ENCODE data around the gene SLC35G3. TPM values are rescaled to one million over a fixed set of nuclear protein-coding genes. Genes with fewer than 3 reads are reported as not detected.
"Not testable (repeated sequence)": the region's sequence is repeated elsewhere in the genome, so short reads cannot be mapped to it uniquely, and the experiment has no call there.

The SLC35G3 gene
- total RNA-seq, 2 experiments from 2014 or later: not detected

DNA sequence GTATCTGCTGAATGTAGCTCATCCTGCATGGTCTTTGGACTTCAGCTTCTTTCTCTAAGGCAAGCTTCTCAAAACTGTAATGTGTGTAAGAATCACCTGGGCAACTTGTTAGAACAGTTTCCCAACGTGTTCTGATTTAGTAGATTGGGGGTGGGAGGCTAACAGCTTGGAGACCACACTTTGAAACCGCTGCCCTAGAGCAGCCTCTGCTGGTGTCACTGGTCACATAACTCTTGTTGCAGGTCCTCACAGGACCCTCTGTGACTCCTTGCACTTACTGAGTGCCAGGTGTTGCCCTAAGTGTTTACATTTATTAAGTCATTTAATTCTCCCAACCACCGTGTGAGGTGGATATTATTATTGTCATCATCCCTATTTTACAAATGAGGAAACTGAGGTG, 9.9 kb downstream of the SLC35G3 start:
- TF ChIP-seq, protein P1, sequence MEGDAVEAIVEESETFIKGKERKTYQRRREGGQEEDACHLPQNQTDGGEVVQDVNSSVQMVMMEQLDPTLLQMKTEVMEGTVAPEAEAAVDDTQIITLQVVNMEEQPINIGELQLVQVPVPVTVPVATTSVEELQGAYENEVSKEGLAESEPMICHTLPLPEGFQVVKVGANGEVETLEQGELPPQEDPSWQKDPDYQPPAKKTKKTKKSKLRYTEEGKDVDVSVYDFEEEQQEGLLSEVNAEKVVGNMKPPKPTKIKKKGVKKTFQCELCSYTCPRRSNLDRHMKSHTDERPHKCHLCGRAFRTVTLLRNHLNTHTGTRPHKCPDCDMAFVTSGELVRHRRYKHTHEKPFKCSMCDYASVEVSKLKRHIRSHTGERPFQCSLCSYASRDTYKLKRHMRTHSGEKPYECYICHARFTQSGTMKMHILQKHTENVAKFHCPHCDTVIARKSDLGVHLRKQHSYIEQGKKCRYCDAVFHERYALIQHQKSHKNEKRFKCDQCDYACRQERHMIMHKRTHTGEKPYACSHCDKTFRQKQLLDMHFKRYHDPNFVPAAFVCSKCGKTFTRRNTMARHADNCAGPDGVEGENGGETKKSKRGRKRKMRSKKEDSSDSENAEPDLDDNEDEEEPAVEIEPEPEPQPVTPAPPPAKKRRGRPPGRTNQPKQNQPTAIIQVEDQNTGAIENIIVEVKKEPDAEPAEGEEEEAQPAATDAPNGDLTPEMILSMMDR (IDR thresholded peaks at IDR 0.05): no peak
- Mint-ChIP-seq H3K9me3 (no peaks in the 10 kb centered on the region), H3K36me3 (ENCODE audit: low read depth) (no peaks in the 10 kb centered on the region), H3K4me3 (no peak overlapping the region), H3K27me3 (no peaks in the 10 kb centered on the region), H3K4me1 (ENCODE audit: low read depth) (peaks cover 88% of the 10 kb centered on the region), H3K27ac (no peak overlapping the region)
- Histone ChIP-seq H3K36me3 (ENCODE audit: insufficient read depth, low read length) (no peaks in the 10 kb centered on the region), H3K9me3 (ENCODE audit: control insufficient read depth in 1 of 2, insufficient read depth in 1 of 2, low read length in 2 of 2) (no peaks in the 10 kb centered on the region), H3K27me3 (ENCODE audit: control insufficient read depth in 1 of 2, insufficient read depth in 2 of 2, low read length in 2 of 2) (no peaks in the 10 kb centered on the region), H3K4me3 (ENCODE audit: low read length) (no peak overlapping the region), H3K27ac (ENCODE audit: low read depth in 1 of 2, low read length in 2 of 2) (no peak overlapping the region), H3K4me1 (ENCODE audit: insufficient read depth, low read length) (peaks cover 37% of the 10 kb centered on the region)
- CTCF ChIA-PET: interaction anchor here (0.6 kb wide), 1 partner anchor 13 kb away, joined by 3 read pairs; no protein-coding TSS in a partner anchor
- intact Hi-C loops (cut with DNase I, micrococcal nuclease): no loop called here
- DNase-seq (no peak), ATAC-seq (ENCODE audit: poor library complexity) (no peak)
- POLR2A ChIA-PET: interaction anchor here (1.1 to 1.5 kb wide), 3 partner anchors 12 to 59 kb away, joined by 3 to 8 read pairs (median 6); partner anchors contain the start of gene SLFN5

DNA sequence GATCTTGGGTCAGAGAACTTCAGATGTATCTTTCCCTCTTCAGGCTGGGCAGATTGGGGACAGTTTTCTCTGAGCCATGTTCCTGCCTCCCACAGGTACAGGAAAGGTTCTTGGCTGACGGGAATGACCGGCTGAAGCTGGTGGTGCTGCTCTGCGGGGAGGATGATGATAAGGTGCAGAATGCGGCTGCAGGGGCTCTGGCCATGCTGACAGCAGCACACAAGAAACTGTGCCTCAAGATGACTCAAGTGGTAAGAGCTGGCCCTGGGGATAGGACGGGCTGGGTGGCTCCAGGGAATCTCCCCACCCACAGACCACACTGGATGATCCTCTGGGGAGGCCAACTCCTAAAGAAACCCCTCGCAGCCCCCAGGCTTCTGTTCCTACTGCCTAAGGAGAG, 10.9 kb downstream of the SLC35G3 start:
- Histone ChIP-seq H3K4me1 (ENCODE audit: insufficient read depth, low read length) (peaks cover 33% of the 10 kb centered on the region), H3K4me3 (ENCODE audit: low read length) (no peak overlapping the region), H3K36me3 (ENCODE audit: insufficient read depth, low read length) (no peaks in the 10 kb centered on the region), H3K9me3 (ENCODE audit: control insufficient read depth in 1 of 2, insufficient read depth in 1 of 2, low read length in 2 of 2) (no peaks in the 10 kb centered on the region), H3K27ac (ENCODE audit: low read depth in 1 of 2, low read length in 2 of 2) (no peak overlapping the region), H3K27me3 (ENCODE audit: control insufficient read depth in 1 of 2, insufficient read depth in 2 of 2, low read length in 2 of 2) (no peaks in the 10 kb centered on the region)
- POLR2A ChIA-PET: interaction anchor here (1.1 to 1.5 kb wide), 4 partner anchors 13 to 60 kb away, joined by 3 to 8 read pairs (median 4); partner anchors contain the start of gene SLFN5
- Mint-ChIP-seq H3K27me3 (no peaks in the 10 kb centered on the region), H3K36me3 (ENCODE audit: low read depth) (no peaks in the 10 kb centered on the region), H3K4me1 (ENCODE audit: low read depth) (peaks cover 87% of the 10 kb centered on the region), H3K4me3 (no peak overlapping the region), H3K9me3 (no peaks in the 10 kb centered on the region), H3K27ac (no peak overlapping the region)
- DNase-seq: no peak
- no peak for ATAC-seq (ENCODE audit: poor library complexity)
- intact Hi-C loops (cut with DNase I, micrococcal nuclease): no loop called here
- TF ChIP-seq, protein P1 (IDR thresholded peaks at IDR 0.05): no peak
- CTCF ChIA-PET: no interaction called here

DNA sequence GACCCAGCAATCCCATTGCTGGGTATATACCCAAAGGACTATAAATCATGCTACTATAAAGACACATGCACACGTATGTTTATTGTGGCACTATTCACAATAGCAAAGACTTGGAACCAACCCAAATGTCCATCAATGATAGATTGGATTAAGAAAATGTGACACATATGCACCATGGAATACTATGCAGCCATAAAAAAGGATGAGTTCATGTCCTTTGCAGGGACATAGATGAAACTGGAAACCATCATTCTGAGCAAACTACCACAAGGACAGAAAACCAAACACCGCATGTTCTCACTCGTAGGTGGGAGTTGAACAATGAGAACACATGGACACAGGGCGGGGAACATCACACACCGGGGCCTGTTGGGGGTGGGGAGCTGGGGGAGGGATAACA, 14.8 kb downstream of the SLC35G3 start:
- H3K27ac ChIP-seq (ENCODE audit: low read depth in 1 of 2, low read length in 2 of 2); intact Hi-C loops (cut with DNase I, micrococcal nuclease); ATAC-seq (ENCODE audit: poor library complexity); H3K27me3 ChIP-seq (ENCODE audit: control insufficient read depth in 1 of 2, insufficient read depth in 2 of 2, low read length in 2 of 2); H3K9me3 ChIP-seq (ENCODE audit: control insufficient read depth in 1 of 2, insufficient read depth in 1 of 2, low read length in 2 of 2); H3K4me3 ChIP-seq (ENCODE audit: low read length); DNase-seq; H3K27me3 Mint-ChIP-seq; H3K4me3 Mint-ChIP-seq; H3K36me3 ChIP-seq (ENCODE audit: insufficient read depth, low read length); H3K36me3 Mint-ChIP-seq (ENCODE audit: low read depth); CTCF ChIA-PET; H3K9me3 Mint-ChIP-seq: not testable (repeated sequence)
- peaks cover 44% of the 10 kb centered on the region for H3K4me1 ChIP-seq (ENCODE audit: insufficient read depth, low read length)
- H3K4me1 Mint-ChIP-seq (ENCODE audit: low read depth): peaks cover 91% of the 10 kb centered on the region
- POLR2A ChIA-PET: interaction anchor here (1.9 to 5.6 kb wide), 3 partner anchors 34 to 63 kb away, joined by 7 to 56 read pairs (median 11); partner anchors contain the start of gene SLFN5
- H3K27ac Mint-ChIP-seq: peak overlapping the region; percentile 92

DNA sequence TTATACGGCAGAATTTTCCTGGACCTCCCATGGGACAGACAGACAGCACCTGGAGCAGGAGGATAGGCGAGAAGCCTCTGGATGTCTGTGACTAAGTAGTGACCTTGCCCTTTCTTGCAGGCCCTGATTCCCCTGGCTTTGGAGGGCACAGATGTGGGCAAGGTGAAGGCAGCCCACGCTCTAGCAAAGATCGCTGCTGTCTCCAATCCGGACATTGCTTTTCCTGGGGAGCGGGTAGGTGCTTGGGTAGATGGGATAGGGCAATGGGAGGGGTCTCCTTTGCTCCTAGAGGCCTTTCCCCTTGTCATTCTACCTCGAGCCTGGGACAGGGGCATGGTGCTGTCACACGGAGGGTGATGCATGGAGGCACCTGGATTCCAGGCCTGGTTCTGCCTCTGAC, 17.3 kb downstream of the SLC35G3 start:
- peaks cover 90% of the 10 kb centered on the region for H3K4me1 Mint-ChIP-seq (ENCODE audit: low read depth)
- no peak overlapping the region for H3K4me3 ChIP-seq (ENCODE audit: low read length)
- TF ChIP-seq, protein P1 (IDR thresholded peaks at IDR 0.05): no peak
- H3K27me3 ChIP-seq (ENCODE audit: control insufficient read depth in 1 of 2, insufficient read depth in 2 of 2, low read length in 2 of 2): no peaks in the 10 kb centered on the region
- no peaks in the 10 kb centered on the region for H3K36me3 ChIP-seq (ENCODE audit: insufficient read depth, low read length)
- peaks cover 9% of the 10 kb centered on the region for H3K36me3 Mint-ChIP-seq (ENCODE audit: low read depth)
- no peak for ATAC-seq (ENCODE audit: poor library complexity)
- ChIA-PET CTCF (no interaction called here), POLR2A (interaction anchor here (0.7 to 5.6 kb wide), 3 partner anchors 15 to 65 kb away, joined by 3 to 56 read pairs (median 11); partner anchors contain the start of gene SLFN5)
- no peaks in the 10 kb centered on the region for H3K9me3 ChIP-seq (ENCODE audit: control insufficient read depth in 1 of 2, insufficient read depth in 1 of 2, low read length in 2 of 2)
- no peaks in the 10 kb centered on the region for H3K27me3 Mint-ChIP-seq
- H3K27ac Mint-ChIP-seq: peak overlapping the region; percentile 92
- peak overlapping the region; percentile 45 for H3K4me3 Mint-ChIP-seq
- peak in 1 of 14 experiments; percentile 20 for DNase-seq
- H3K27ac ChIP-seq (ENCODE audit: low read depth in 1 of 2, low read length in 2 of 2): no peak overlapping the region
- intact Hi-C loops (cut with DNase I, micrococcal nuclease): loop anchor here in 1 of 2 experiments (2.0 kb wide), 1 partner anchor 36 kb away; no protein-coding TSS in a partner anchor
- peaks cover 61% of the 10 kb centered on the region for H3K4me1 ChIP-seq (ENCODE audit: insufficient read depth, low read length)
- no peaks in the 10 kb centered on the region for H3K9me3 Mint-ChIP-seq

All from CD4-positive, alpha-beta T cell (primary cell).